GM18861 (cell line): ENCODE results near the gene ADAM12.

ENCODE experiments used
- ATAC-seq: cut with Tn5 transposase; IDR thresholded peaks from one replicate; pipeline ENCODE4 v1.9.1; 2021; ENCODE audit not compliant: unreplicated experiment

Gene ADAM12

GRCh38 chr10:126029999-126030398 is 358.3 kb downstream of the ADAM12 start:
- no peak for ATAC-seq

GRCh38 chr10:126027692-126028091 is 360.6 kb downstream of the ADAM12 start:
- ATAC-seq, result no peak

GRCh38 chr10:126022841-126023240 is 365.4 kb downstream of the ADAM12 start:
- ATAC-seq, result no peak

- ATAC-seq, result no peak
Measured at GRCh38 chr10:126021833-126022500, 366.3 kb downstream of the ADAM12 start.

GRCh38 chr10:126017961-126018560 is 370.2 kb downstream of the ADAM12 start:
- ATAC-seq, result no peak

GRCh38 chr10:126016882-126017281 is 371.4 kb downstream of the ADAM12 start:
- ATAC-seq, result no peak

- ATAC-seq, result no peak
Measured at GRCh38 chr10:126016156-126016805, 372.0 kb downstream of the ADAM12 start.

GRCh38 chr10:126015413-126015812 is 372.9 kb downstream of the ADAM12 start:
- ATAC-seq, result no peak

GRCh38 chr10:126014309-126014708 is 374.0 kb downstream of the ADAM12 start:
- ATAC-seq, result no peak

GRCh38 chr10:126013489-126014281 is 374.6 kb downstream of the ADAM12 start:
- ATAC-seq, result peak; percentile 50

GRCh38 chr10:126012485-126012884 is 375.8 kb downstream of the ADAM12 start:
- ATAC-seq, result no peak

GRCh38 chr10:126011995-126012394 is 376.3 kb downstream of the ADAM12 start:
- ATAC-seq, result no peak

- ATAC-seq, result no peak
Measured at GRCh38 chr10:126009650-126010049, 378.6 kb downstream of the ADAM12 start.

GRCh38 chr10:126006906-126007305 is 381.4 kb downstream of the ADAM12 start:
- ATAC-seq, result no peak

- no peak for ATAC-seq
Measured at GRCh38 chr10:126006264-126006663, 382.0 kb downstream of the ADAM12 start.

GRCh38 chr10:126004752-126005151 is 383.5 kb downstream of the ADAM12 start:
- ATAC-seq, result no peak

- no peak for ATAC-seq
Measured at GRCh38 chr10:126001576-126001975, 386.7 kb downstream of the ADAM12 start.

- ATAC-seq, result no peak
Measured at GRCh38 chr10:125999694-126000093, 388.6 kb downstream of the ADAM12 start.

- no peak for ATAC-seq
Measured at GRCh38 chr10:125997586-125997985, 390.7 kb downstream of the ADAM12 start.

- no peak for ATAC-seq
Measured at GRCh38 chr10:125995726-125996304, 392.5 kb downstream of the ADAM12 start.

- ATAC-seq, result no peak
Measured at GRCh38 chr10:125994601-125995000, 393.7 kb downstream of the ADAM12 start.
